Adipocyte (in vitro differentiated cells): ENCODE results near the gene ATE1.
"Not testable (repeated sequence)": the region's sequence is repeated elsewhere in the genome, so short reads cannot be mapped to it uniquely, and the experiment has no call there.

Source experiments
- DNase-seq: peaks from one replicate; pipeline ENCODE4 v3.0.0-alpha.2; 2015; ENCODE audit warnings: low read depth
- H3K27me3 ChIP-seq: replicated peaks from 2 replicates; pipeline ENCODE4 v1.7.0; 2013; ENCODE audit warnings: mild to moderate bottlenecking, low read length, moderate library complexity; ENCODE audit not compliant: control insufficient read depth, insufficient read depth
- H3K36me3 ChIP-seq: 2 replicates; pipeline ENCODE4 v1.7.0; 2013; ENCODE audit warnings: low read length, mild to moderate bottlenecking, moderate library complexity; ENCODE audit not compliant: control insufficient read depth, insufficient read depth, severe bottlenecking
- H3K4me1 ChIP-seq: 2 replicates; pipeline ENCODE4 v1.7.0; 2013; ENCODE audit warnings: mild to moderate bottlenecking, low read length, moderate library complexity; ENCODE audit not compliant: control insufficient read depth, insufficient read depth
- H3K4me3 ChIP-seq: 2 replicates; pipeline ENCODE4 v1.7.0; 2013; ENCODE audit warnings: mild to moderate bottlenecking, low read length, moderate library complexity
- H3K9ac ChIP-seq: 2 replicates; pipeline ENCODE4 v1.7.0; 2013; ENCODE audit warnings: mild to moderate bottlenecking, low read length, moderate library complexity
- H3K9me3 ChIP-seq: 2 replicates; pipeline ENCODE4 v1.7.0; 2013; ENCODE audit warnings: mild to moderate bottlenecking, low read length, moderate library complexity; ENCODE audit not compliant: control insufficient read depth

Gene ATE1

DNA sequence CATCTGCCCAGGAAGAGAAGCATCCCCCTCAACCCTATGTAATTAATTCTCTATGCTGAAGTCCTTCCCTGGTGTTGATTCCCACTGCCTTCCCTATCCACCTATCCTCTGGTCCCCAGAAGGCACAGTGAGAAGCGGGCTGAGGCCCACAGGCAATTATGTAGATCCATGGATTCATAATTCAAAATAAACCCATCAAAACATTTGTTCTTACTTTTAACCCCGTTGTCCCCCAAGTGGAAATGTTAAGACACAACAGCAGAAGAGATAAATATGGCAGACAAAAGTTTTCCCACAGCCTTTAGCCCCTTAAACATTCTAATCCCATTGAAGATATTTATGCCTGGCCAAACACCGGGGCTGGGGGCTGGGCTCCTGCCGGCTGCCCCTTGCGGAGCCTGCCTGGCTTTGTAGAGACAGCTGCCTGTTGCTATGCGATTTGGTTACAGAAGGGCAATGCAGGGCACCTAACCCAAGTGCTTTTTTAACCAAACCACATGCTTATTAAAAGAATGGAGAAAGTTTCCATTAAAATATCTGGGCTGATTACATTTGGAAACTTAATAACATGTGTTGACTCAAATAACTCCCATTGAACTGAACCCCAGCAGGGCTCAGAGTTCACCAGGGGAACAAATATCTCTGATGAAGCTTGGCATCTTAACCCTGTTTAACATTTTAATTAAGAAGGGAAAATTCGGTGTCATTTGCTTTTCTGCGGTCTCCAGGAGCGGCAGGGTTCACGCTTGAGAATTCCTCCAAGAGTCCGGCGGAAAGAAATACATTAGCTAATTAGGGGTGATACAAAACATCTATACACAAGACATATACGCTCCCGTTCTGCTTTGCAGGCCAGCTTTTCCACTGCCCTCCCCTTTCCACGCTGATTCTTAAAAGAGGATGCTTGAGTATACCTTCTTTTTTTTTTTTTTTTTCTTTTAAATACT is 218.8 kb downstream of the ATE1 start:
- no peak overlapping the region for H3K9ac ChIP-seq
- H3K4me1 ChIP-seq = peaks cover 9% of the 10 kb centered on the region
- H3K4me3 ChIP-seq = no peak overlapping the region
- DNase-seq = no peak
- H3K27me3 ChIP-seq = peaks cover 7% of the 10 kb centered on the region
- no peaks in the 10 kb centered on the region for H3K36me3 ChIP-seq
- H3K9me3 ChIP-seq = peaks cover 5% of the 10 kb centered on the region

DNA sequence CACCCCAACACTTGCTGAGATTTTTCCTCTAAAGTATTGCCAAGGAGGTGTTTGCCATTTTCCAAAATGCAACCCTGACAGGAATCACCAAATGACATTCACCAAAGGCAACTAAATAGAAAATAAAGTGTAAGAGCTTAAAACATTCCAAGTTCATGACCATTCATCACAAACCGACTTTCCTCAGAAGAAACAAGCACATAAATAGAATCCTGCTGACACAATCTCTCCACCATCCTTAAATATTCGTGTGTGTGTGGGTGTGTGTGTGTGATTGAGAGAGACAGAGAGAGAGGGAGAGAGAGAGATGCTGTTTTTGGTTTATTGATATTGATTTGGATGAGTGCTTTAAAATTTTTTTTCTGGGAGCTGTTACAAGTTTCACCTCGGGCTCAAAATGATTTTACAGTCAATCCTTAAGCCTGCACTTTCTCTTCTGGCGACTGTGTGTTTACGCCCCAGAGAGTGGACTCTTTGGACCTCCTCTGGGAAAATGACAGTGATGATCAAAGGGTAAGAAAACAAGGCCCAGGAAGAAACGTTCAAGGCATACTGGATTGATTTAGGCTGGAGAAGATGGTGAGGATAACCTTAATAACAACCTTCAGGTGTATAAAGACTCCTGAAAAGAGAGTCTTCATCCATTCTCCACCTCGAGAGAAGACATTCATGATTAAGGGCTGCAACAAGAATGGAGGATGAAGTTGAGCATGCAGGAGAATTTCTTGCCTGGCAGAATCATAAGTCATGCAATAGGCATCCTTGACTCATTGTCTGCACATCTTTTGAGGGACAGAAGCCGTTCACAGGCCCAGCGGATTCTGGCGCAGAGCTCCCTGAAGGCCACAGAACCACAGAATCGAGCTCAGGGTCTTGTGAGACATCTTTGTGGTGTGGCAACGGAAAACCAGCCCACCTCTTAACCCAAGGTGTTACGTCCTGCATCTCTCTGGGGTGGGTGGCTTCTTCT is 225.2 kb downstream of the ATE1 start:
- no peak overlapping the region for H3K4me3 ChIP-seq
- peaks cover 7% of the 10 kb centered on the region for H3K27me3 ChIP-seq
- no peaks in the 10 kb centered on the region for H3K9me3 ChIP-seq
- DNase-seq = peak; percentile 52
- no peaks in the 10 kb centered on the region for H3K4me1 ChIP-seq
- no peak overlapping the region for H3K9ac ChIP-seq
- H3K36me3 ChIP-seq = no peaks in the 10 kb centered on the region

DNA sequence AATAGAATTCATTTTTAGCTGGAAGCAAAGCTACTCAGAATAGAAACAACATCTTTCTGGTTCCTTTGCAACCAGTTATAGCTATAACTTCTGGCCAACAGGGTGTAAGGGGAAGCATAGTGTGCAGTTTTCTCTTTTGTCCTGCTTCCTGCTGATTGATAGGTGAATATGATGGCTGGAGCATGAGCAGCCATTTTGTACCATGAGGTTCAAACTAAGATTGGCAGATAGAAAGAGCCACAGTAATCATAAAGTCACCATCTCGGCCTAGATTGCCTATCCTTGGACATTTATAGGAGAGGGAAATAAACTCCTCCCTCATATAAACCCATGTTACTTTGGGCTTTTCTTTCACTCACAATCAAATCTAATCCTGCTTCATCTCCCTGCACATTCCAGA is 227.4 kb downstream of the ATE1 start:
- Histone ChIP-seq H3K9me3 (no peaks in the 10 kb centered on the region), H3K27me3 (no peaks in the 10 kb centered on the region), H3K4me1 (no peaks in the 10 kb centered on the region), H3K4me3 (no peak overlapping the region), H3K36me3 (no peaks in the 10 kb centered on the region), H3K9ac (no peak overlapping the region)
- DNase-seq = no peak

DNA sequence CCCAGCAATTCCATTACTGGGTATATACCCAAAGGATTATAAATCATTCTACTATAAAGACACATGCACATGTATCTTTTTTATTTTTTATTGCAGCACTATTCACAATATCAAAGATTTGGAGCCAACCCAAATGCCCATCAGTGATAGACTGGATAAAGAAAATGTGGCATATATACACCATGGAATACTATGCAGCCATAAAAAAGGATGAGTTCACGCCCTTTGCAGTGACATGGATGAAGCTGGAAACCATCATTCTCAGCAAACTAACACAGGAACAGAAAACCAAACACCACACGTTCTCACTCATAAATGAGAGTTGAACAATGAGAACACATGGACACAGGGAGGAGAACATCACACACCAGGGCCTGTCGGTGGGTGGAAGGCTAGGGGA is 228.1 kb downstream of the ATE1 start:
- H3K4me1 ChIP-seq, H3K9ac ChIP-seq, H3K4me3 ChIP-seq, H3K27me3 ChIP-seq, H3K36me3 ChIP-seq, DNase-seq, H3K9me3 ChIP-seq: not testable (repeated sequence)

DNA sequence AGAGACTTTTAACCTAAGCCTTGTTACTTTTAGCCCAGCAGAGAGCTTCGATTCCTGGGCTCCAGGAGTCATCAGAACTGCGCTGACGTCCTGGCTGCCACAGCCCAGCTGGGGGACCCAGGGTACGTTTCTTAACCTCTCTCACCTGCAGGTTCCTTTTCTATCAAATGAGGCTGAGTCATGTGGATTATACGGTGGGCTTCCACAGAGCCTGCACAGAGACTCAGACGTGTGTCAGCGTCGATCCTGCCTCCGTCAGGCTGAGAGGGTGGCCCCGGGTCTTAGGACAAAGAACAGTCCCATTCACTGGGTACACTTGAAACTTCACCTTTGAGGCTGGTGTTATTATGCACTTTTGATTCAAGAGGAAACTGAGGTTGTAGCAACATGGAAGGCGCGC is 228.9 kb downstream of the ATE1 start:
- no peaks in the 10 kb centered on the region for H3K4me1 ChIP-seq
- no peak overlapping the region for H3K9ac ChIP-seq
- no peaks in the 10 kb centered on the region for H3K9me3 ChIP-seq
- DNase-seq = no peak
- peaks cover 9% of the 10 kb centered on the region for H3K27me3 ChIP-seq
- no peaks in the 10 kb centered on the region for H3K36me3 ChIP-seq
- no peak overlapping the region for H3K4me3 ChIP-seq

DNA sequence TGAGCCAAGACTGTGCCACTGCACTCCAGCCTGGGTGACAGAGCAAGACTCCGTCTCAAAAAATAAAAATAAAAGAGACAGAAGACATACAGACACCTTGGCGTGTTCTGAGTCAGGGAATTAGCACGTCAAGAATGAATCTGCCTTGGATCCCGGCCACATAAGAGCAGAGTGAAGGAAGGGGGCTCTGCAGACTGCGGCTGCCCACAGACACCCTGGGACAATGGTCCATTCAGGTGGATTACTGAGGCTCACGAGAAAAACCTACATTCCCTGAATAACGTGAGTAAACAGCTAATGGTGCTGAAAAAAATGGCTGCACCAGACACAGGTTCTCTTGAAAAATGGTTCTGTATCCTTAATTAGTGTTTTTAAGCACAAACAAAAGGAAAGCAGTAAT is 229.5 kb downstream of the ATE1 start:
- no peak overlapping the region for H3K4me3 ChIP-seq
- H3K4me1 ChIP-seq = no peaks in the 10 kb centered on the region
- H3K36me3 ChIP-seq = no peaks in the 10 kb centered on the region
- H3K9me3 ChIP-seq = no peaks in the 10 kb centered on the region
- no peak overlapping the region for H3K9ac ChIP-seq
- DNase-seq = no peak
- H3K27me3 ChIP-seq = peaks cover 9% of the 10 kb centered on the region

DNA sequence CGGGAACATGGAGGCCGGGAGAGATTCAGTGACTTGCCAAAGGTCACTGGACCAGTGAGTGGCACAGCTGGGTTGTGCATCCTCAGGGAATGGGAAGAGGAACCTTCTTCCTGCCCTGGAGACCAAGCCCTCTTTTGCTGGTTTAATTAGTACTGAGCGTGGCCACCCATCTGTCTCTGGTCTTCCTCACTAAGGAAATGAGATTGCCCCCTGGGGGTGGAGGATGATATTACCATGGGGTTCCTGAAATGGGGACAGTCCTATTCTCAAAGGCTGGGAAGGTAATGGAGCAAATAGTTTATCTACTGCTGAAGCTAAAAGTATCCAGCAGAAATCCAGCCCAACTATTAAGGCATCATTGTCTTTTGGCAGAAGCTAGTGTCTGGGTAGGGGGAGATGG is 231.0 kb downstream of the ATE1 start:
- no peak for DNase-seq
- Histone ChIP-seq H3K4me3 (no peak overlapping the region), H3K36me3 (no peaks in the 10 kb centered on the region), H3K4me1 (no peaks in the 10 kb centered on the region), H3K9me3 (no peaks in the 10 kb centered on the region), H3K27me3 (peaks cover 14% of the 10 kb centered on the region), H3K9ac (no peak overlapping the region)

DNA sequence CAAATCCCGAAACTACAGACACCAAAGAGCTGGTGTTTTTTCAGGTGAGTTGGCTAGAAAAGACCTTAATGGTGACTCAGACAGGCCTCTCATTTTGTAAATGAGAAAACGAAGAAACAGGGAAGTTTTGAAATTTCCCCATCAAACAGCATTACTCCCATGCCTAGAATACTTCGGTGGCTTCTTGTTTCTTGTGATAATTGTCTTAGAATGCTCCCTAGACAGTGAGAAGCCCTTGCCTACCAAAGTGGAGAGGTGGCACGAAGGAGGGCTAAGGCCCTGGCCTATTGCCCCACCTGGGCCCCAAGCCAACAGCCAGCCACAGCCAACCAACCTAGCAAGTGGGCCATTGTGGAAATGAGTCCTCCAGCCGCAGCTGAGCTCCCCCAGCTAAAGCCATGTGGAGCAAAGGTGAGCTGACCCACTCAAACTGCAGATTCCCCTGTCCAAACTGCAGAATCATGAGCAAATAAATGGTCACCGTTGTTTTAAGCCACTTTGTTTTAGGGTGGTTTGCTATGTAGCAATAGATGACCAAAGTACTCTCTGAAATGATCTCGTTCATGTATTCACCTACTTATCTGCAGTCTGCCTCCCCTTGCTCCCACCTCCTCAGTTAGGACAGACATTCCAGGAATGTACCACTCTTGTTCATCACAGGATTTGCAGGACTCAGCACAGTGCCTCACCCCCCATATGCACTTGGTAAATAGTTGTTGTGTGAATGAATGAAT is 231.9 kb downstream of the ATE1 start:
- Histone ChIP-seq H3K9ac (no peak overlapping the region), H3K27me3 (peaks cover 14% of the 10 kb centered on the region), H3K4me3 (no peak overlapping the region), H3K36me3 (no peaks in the 10 kb centered on the region), H3K4me1 (no peaks in the 10 kb centered on the region), H3K9me3 (no peaks in the 10 kb centered on the region)
- no peak for DNase-seq

DNA sequence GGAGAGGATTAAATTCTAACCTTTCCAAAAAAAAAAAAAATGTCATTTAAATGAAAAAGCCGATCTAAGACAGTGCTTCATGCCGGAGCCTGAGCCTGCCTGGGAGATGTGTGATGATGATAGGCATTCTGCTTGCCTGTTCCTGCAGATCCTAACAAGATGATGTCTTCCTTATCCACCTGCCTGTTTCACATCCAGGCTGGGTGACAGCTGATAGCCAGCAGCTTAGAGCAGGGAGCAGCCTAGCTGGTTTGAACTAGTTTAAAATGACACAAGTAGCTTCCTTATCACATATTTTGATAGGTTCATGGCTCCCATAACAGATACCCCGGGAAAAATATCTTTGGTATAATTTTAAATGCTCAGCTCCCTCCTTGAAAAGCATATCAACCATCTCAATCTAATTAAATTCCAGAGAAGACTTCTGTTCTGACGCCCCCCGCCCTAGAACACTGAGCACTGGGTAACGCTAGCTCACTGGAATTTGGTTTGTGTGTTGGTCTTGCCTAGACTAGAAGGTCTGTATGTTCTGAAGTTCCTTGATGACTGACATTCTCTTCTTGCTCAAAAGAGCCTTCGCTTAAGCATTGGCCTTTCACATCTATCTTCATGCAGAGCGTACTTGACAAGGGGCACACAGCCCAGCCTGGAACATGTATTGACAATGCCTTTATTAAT is 232.7 kb downstream of the ATE1 start:
- no peaks in the 10 kb centered on the region for H3K4me1 ChIP-seq
- H3K27me3 ChIP-seq = peaks cover 14% of the 10 kb centered on the region
- H3K4me3 ChIP-seq = no peak overlapping the region
- no peaks in the 10 kb centered on the region for H3K36me3 ChIP-seq
- no peak for DNase-seq
- no peaks in the 10 kb centered on the region for H3K9me3 ChIP-seq
- H3K9ac ChIP-seq = no peak overlapping the region

DNA sequence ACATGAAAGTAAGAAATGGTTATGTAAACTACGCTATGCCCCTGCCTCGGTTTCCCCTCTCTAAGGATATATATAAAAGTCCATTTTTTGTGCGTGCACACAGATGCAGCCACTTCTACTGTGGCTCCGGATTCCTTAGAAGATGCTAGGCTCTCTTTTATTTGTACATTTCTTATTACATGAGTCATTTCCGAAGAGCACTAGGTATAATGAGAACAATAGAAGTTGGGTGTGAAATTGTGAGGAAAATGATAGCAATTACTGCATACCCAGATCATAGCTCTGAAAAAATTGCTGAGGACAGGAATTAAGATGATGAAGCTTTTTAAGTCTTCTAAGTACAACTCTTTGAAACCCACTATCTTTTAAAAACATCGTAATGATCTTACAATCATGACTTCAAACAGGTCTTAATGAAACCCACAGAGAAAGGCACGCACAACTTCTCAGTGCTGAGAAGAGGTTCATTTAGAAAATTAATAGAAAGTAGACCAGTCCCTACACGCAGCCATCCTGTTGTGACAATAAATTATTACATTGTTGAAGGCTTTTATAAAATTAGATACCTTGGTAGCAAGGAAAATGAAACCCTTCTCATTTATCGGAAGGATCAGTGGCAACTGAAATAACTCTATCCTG is 233.4 kb downstream of the ATE1 start:
- Histone ChIP-seq H3K27me3 (peaks cover 14% of the 10 kb centered on the region), H3K4me1 (no peaks in the 10 kb centered on the region), H3K9me3 (no peaks in the 10 kb centered on the region), H3K4me3 (no peak overlapping the region), H3K9ac (no peak overlapping the region), H3K36me3 (no peaks in the 10 kb centered on the region)
- no peak for DNase-seq
